Superior temporal gyrus (tissue), 1 donor: ENCODE results near the gene DNAJB11.
"Not testable (repeated sequence)": the region's sequence is repeated elsewhere in the genome, so short reads cannot be mapped to it uniquely, and the experiment has no call there.

ENCODE experiments used
- DNase-seq: peaks from one replicate; pipeline ENCODE4 v3.0.0-alpha.2; 2016; ENCODE audit errors: extremely low spot score

Gene DNAJB11

GRCh38 chr3:186617036-186617946 lies 46.8 kb downstream of the DNAJB11 start:
- DNase-seq: peak; percentile 86

GRCh38 chr3:186618318-186618938 lies 47.9 kb downstream of the DNAJB11 start:
- DNase-seq: no peak

GRCh38 chr3:186619787-186620212 lies 49.3 kb downstream of the DNAJB11 start:
- DNase-seq: no peak

GRCh38 chr3:186620213-186621092 lies 49.9 kb downstream of the DNAJB11 start:
- DNase-seq: no peak

GRCh38 chr3:186621894-186622650 lies 51.6 kb downstream of the DNAJB11 start:
- DNase-seq: no peak

- DNase-seq: no peak
Measured at GRCh38 chr3:186622651-186623310, 52.3 kb downstream of the DNAJB11 start.

- DNase-seq: no peak
Measured at GRCh38 chr3:186624598-186624997, 54.1 kb downstream of the DNAJB11 start.

- no peak for DNase-seq
Measured at GRCh38 chr3:186625600-186626042, 55.1 kb downstream of the DNAJB11 start.

- no peak for DNase-seq
Measured at GRCh38 chr3:186626254-186626847, 55.8 kb downstream of the DNAJB11 start.

GRCh38 chr3:186627852-186628414 lies 57.4 kb downstream of the DNAJB11 start:
- DNase-seq: no peak

- DNase-seq: no peak
Measured at GRCh38 chr3:186628756-186629155, 58.2 kb downstream of the DNAJB11 start.

GRCh38 chr3:186630950-186631641 lies 60.6 kb downstream of the DNAJB11 start:
- no peak for DNase-seq

- no peak for DNase-seq
Measured at GRCh38 chr3:186633481-186633880, 63.0 kb downstream of the DNAJB11 start.

GRCh38 chr3:186634207-186634606 lies 63.7 kb downstream of the DNAJB11 start:
- DNase-seq: not testable (repeated sequence)
